Uterus (tissue), 2 donors: ENCODE results near the gene GALT.

Experiments
- POLR2A ChIP-seq, 2 donors: fragments of 450-650 bp; IDR thresholded peaks; one replicate each; pipeline ENCODE4 v1.6.1; 2016; ENCODE audit warnings: antibody characterized with exemption in 2 of 2, mild to moderate bottlenecking in 1 of 2, moderate library complexity in 1 of 2
- TF ChIP-seq, protein P1 (sequence below), 4 experiments: fragments of 200-600 bp in 2 of 4; fragments of 450-650 bp in 2 of 4; sonication (generic) in 2 of 4; IDR thresholded peaks; one replicate each; pipeline ENCODE4 v1.5.1; 2016 to 2019; ENCODE audit warnings: antibody characterized with exemption in 4 of 4, mild to moderate bottlenecking in 2 of 4, moderate library complexity in 1 of 4

DNA sequence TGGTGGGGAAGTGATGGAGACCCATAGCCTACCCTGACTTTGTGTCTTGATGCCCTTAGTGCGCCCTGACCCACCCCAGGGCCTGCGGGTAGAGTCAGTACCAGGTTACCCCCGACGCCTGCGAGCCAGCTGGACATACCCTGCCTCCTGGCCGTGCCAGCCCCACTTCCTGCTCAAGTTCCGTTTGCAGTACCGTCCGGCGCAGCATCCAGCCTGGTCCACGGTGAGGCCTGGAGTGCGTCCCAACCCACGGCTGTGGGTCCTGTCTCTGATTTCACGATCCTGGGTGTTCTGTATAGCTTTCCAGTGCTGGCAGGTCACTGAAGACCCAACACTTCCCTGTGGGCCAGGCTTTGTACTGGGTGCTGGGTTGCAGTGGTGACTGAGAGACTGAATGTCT lies 12.0 kb downstream of the GALT start:
- TF ChIP-seq, protein P1, sequence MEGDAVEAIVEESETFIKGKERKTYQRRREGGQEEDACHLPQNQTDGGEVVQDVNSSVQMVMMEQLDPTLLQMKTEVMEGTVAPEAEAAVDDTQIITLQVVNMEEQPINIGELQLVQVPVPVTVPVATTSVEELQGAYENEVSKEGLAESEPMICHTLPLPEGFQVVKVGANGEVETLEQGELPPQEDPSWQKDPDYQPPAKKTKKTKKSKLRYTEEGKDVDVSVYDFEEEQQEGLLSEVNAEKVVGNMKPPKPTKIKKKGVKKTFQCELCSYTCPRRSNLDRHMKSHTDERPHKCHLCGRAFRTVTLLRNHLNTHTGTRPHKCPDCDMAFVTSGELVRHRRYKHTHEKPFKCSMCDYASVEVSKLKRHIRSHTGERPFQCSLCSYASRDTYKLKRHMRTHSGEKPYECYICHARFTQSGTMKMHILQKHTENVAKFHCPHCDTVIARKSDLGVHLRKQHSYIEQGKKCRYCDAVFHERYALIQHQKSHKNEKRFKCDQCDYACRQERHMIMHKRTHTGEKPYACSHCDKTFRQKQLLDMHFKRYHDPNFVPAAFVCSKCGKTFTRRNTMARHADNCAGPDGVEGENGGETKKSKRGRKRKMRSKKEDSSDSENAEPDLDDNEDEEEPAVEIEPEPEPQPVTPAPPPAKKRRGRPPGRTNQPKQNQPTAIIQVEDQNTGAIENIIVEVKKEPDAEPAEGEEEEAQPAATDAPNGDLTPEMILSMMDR (IDR thresholded peaks at IDR 0.05) = no peak
- no peak for TF ChIP-seq POLR2A (IDR thresholded peaks at IDR 0.05)
